Retinal pigment epithelial cell (primary cell): ENCODE data around the gene COL20A1.

Experiments used
- DNase-seq: peaks from one replicate; pipeline ENCODE4 v3.0.0-alpha.2; 2010; ENCODE audit warnings: low read depth
- H3K4me3 ChIP-seq: 2 replicates; pipeline ENCODE4 v1.5.1; 2011; ENCODE audit warnings: mild to moderate bottlenecking, low read length, control low read depth, moderate library complexity
- CTCF ChIP-seq: conservative IDR thresholded peaks from 2 replicates; pipeline ENCODE4 v1.5.1; 2011; ENCODE audit warnings: low read depth, low read length, control low read depth, inconsistent platforms

The COL20A1 gene

DNA sequence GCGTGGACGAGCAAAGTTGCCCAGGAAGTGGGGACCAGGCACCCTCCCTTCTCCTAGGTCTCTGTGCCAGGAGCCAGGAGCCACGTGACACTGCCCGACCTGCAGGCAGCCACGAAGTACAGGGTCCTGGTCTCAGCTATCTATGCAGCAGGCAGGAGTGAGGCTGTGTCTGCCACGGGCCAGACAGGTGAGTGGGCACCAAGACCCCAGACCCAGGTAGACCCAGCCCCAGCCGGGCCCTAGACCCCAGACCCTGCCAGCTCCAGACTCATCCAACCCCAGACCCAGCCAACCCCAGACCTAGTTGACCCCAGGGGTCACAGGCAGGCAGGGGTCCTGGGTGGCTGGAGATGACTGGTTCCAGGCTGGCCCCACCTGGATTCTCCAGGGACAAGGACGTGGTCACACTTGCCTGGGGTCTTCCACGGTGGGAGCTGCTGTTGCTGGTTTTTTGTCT lies 21.1 kb downstream of the COL20A1 start:
- DNase-seq = no peak
- H3K4me3 ChIP-seq = no peak overlapping the region
- no peak for TF ChIP-seq CTCF

DNA sequence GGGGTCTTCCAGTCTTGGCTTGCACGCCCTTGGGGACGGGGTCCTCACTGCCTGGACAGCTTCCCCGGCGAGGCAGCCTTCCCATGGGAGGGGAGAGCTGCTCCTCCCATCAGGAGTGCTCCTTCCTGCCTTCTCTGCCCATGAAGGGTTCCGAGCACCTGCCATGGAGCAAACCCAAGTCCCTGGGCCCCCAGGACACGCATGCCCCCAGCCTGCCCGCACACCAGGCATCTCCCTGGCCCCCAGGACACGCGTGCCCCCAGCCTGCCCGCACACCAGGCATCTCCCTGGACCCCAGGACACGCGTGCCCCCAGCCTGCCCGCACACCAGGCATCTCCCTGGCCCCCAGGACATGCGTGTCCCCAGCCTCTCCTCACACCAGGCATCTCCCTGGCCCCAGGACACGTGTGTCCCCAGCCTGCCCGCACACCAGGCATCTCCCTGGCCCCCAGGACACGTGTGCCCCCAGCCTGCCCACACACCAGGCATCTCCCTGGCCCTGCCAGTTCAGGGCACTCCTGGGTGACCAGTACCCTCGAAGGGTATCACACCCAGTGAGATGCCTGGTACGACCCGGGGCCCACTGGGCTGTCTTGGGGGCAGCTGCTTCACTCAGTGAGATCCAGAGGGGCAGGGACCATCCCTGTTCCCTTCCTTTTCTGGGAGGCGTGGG lies 21.7 kb downstream of the COL20A1 start:
- DNase-seq = no peak
- TF ChIP-seq CTCF = no peak
- H3K4me3 ChIP-seq = no peak overlapping the region

GRCh38 chr20:63315240-63315689 lies 22.3 kb downstream of the COL20A1 start:
- DNase-seq = no peak
- no peak overlapping the region for H3K4me3 ChIP-seq
- no peak for TF ChIP-seq CTCF

GRCh38 chr20:63315731-63316491 lies 22.9 kb downstream of the COL20A1 start:
- no peak for TF ChIP-seq CTCF
- no peak for DNase-seq
- no peak overlapping the region for H3K4me3 ChIP-seq

- no peak for DNase-seq
These were observed 23.5 kb downstream of the COL20A1 start for GRCh38 chr20:63316502-63316921.

GRCh38 chr20:63317061-63317460 lies 24.1 kb downstream of the COL20A1 start:
- DNase-seq = no peak
- no peak overlapping the region for H3K4me3 ChIP-seq
- TF ChIP-seq CTCF = no peak

More at GRCh38 chr20:63316502-63316921, 23.5 kb downstream of the COL20A1 start:
- no peak overlapping the region for H3K4me3 ChIP-seq
- TF ChIP-seq CTCF = no peak
